Putamen (tissue), 1 donor: ENCODE results near the gene SPATA20.

Experiments used
- DNase-seq: peaks from one replicate; pipeline ENCODE4 v3.0.0-alpha.2; 2016; ENCODE audit warnings: low spot score

Gene SPATA20

DNA sequence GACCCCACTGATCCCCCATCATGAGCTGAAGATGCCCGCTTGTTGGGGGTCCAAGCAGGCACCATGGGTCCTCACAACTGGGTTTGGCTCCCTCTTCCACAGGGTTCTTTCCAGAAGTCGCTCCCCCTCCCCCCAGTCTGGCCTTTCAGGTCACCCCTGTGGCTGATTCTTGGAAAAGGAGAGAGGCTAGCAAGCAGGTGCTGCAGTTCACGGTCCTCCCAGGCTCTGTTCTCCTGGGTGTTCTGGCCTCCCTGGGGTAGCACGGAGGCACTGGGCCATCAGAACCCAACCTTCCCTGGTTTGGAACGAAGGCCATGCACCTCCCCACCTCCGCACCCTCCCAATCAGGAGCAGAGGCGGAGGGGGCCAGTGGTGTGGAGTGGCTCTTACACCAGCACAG, 32.4 kb downstream of the SPATA20 start:
- no peak for DNase-seq

DNA sequence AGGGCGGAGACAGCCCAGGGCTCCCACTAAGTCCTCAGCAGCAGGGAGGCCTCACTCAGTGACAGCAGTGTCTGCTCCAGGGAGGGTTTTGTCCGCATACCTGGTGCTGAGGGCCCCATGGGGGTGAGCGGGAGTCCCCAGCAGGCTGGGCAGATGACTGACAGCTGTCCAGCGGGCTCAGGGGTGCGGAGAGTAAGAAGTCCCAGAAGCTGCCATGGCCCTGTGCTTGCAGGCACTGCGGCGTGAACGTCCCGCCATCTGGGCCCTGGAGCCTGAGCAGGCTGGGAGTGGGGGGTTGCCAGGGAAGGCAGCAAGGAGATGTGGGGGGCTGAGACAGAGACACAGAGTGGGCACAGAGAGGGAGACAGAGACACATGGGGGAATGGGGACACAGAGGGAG, 33.7 kb downstream of the SPATA20 start:
- no peak for DNase-seq

DNA sequence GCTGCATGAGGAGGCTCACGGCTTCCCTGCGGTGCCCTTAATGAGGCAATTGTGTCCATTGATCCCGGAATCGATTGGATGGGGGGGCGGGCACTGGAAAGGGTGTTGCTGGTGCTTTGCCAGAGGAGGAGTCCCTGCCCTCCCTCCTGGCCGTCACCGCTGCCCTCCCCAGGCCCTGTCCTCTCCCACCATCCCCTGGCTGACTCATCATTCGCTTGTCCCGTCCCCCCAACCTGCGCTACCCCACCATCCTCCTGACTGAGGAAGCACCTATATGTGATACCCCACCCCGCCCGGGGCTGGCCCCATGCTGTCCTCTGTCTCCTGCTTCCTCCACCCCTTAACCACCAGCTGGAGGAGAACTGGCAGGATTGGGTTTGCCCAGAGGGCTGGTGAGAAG, 34.3 kb downstream of the SPATA20 start:
- no peak for DNase-seq

DNA sequence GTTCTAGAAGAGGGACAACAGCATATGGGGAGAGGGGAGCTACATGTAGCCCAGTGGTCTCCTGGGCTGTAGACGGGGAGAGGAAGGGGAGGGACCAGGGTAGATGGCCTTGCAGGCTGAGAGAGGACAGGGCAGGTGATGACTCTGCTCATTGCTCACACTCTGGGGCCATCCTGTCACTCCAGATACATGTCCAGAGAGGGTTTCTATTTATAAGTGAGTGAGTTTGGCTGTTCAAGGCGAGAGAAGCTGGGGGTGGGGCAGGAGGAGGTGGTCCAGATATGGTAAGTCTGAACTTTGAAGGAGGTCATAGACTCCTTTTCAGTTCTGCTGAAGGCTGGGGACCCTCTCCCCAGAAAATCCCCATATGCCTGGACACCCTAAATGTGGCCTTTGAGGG, 35.8 kb downstream of the SPATA20 start:
- no peak for DNase-seq

DNA sequence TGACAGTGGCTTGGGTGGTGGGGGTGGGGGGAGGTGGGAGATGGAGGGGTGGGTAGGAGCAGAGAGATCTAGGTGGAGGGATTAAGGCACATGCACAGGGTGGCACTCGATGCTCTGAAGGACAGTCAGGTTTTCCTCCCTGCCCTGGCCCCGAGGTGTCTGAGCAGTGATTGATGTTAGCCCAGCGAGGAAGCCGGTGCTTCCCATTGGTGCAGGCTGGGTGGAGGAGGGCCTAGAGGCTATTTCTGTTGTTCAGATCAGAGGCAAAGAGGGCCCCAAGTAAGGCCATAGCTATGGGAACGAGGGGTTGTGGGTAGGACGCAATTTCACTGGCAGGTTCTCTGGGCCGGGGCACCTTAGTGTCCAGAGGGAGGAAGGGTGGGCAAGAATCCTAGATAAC, 36.7 kb downstream of the SPATA20 start:
- DNase-seq, result no peak

DNA sequence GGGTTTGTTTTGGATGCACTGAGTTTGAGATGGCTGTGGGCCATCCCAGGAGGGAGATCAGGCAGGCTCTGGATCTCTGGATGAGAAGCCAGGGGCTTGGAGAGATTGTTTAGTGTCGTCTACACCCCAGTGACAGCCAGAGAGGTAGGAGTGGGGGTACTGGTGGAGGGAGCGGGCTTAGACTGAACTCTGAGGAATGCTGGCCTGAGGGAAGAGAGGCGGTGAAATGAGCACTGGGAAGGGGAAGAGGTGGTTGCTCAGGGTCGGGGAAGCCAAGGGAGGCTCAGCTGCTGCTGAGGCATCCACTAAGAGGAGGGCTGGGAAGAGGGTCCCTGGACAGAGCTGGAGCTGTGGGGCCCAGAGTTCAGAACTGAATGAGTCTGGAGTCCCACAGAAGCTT, 37.1 kb downstream of the SPATA20 start:
- no peak for DNase-seq

DNA sequence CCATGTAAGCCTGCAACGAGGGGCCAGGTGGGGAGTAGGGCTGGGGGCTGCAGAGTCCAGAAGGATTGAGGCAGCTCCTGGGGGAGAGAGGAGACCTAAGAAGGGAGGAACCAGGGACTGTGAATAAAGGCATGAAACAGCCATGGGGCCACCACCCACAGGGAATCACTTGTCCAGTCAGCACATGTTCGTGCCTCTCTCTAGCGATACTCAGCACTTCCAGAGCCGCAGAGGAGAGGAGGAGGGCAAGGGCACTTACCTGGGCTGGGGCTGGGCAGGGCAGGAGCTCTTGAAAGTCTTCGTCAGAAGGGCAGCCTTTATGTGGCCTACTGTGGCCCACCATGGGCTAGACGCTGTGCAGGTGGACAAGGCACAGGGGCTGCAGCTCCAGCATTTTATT, 37.8 kb downstream of the SPATA20 start:
- DNase-seq, result no peak

DNA sequence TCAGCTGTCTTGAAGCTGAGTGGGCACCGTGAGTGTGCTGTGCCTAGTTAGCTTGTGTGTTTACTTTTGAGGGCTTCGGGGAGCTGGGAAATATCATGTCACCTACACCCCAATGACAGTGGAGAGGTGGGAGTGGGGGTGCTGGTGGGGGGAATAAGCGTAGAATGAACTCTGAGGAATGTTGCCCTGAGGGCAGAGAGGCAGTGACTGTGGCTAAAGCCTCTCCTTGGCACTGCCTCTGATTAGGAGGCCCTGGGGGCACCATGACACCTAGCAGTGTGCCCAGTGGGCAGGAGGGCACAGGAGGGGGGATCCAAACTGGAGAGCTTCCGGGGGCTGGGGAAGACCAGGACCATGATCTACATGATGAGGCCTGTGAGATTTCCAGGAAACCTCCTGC, 38.4 kb downstream of the SPATA20 start:
- DNase-seq, result no peak

DNA sequence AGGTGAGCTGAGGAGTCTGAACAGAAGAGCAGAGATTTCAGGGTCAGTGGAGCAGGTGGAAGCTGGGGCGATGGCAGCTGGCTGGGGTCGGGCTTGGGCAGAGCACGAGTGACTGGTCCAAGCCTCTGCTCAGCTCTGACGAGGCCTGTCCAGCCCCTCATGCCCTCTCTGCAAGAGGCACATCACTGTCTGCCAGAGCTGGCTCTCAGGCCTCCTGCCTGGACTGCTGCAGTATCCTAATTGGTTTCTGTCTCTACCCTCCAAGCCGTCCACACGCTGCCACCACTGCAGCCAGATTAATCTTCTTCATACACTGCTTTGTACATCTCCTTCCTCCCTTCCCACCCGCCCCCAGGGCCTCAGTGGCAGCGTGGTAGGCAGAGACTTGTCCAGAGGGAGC, 38.9 kb downstream of the SPATA20 start:
- no peak for DNase-seq

DNA sequence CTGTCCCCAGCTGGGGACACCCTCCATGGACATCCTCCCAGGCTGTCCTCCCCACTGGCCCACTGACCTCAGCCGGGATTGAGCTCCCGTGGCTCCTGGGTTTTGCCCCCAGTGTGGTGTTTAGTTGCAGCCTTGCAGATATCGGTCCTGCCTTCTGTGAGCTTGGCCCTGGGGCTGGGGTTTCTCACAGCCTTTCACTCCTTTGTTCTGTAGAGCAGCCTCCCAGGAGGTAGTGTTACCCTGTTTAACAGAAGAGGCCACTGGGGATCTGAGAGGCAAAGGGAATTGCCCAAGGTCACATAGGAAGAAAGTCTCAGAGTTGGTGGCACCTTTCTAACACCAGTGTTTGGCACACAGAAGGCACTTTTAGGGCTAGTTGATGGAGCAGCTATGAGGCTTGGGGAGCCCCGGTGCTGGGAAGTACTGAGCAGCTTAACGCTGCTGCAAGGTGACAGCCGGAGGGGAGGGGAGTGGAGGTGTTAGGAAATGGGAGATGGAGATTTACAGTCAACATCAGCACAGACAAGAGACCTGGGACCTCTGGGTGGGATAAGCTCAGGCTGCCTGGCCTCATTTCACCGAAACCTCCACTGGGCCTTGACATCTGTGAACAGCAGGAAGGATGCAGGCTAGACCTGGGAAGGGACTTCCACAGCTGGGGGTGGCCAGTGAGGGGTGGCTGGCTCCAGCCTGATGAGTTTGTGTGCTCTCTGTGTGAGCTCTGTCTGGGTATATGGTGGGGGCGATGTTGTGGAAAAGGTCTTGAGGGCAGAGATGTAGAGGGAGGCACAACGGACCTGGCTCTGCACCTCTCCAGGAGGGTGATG, 39.7 kb downstream of the SPATA20 start:
- DNase-seq, result no peak

DNA sequence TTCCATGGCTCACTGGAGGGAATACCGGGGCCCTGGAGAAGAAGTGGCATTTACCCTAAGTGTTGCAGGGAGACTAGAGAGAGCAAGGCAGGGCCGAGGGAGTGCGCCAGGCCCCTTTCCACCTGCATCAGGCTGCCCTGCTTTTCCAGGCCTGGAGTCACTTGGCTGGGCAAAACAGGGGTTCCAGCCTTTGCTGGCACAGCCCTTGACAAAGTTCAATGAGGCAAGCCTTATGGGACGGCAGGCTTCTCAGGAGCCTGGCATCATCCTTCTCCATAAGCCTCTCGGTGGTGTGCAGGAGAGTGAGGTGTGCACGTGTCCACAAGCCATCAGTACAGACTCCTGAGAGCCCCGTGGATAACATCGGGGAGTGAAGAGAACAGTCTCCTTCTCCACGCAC, 40.6 kb downstream of the SPATA20 start:
- DNase-seq, result no peak

DNA sequence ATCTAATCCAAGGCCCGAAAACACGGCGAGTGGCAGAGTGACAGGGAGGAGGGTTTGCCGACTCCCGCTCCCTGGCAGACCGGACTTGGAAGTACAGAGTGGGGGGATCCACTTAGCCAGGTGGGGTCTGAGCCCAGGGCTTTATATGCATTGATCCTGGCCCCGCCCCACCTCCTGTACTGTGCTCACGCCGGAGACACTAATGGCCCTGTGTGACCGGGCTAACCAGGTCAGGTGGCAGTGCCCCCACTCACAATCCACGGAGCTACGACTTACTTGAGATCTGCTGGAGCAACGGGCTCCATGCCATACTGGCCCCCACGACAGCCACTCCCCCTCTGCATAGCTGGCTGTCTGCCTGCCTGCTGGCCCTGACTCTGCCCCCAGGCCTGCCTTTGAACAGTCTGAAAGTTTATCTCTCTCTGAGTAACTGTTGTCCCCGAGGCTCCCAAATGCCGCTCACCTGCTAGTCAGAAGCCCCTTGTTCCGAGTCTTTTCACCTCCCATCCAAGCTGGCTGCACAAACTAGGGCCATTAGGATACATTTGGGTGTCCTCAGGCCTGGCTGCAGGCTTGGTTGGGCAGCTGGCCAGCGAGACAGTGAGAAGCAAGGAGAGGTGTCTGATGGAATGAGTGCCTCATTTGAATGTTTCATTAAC, 41.5 kb downstream of the SPATA20 start:
- no peak for DNase-seq

DNA sequence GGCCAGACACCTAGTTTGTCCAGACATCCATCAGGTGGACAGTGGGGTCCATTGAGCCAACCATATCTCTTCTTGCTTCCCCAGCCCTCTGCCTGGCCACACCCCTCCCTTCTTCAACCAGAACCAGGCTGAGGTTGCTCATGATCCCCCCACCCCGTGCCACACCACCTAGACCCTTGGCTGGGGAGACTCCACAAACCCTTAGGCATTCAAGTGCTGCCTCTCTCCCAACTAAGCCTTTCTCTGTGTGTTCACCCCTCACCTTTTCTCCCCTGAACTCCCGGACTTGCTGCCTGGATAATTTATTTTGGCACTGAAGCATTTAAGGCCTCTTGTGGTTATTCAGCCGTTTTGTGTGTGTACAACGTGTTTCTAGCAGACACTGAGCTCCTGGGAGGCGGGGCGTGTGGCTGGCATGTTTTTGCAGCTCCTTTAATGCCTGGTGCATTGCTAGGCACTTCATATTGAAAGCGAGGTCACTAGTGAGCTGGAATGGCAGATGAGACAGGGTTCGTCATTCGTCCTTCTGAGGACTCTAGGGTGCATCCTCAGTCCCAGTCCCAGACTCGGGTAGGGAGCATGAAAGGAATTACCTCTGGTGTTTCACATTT, 42.2 kb downstream of the SPATA20 start:
- no peak for DNase-seq

DNA sequence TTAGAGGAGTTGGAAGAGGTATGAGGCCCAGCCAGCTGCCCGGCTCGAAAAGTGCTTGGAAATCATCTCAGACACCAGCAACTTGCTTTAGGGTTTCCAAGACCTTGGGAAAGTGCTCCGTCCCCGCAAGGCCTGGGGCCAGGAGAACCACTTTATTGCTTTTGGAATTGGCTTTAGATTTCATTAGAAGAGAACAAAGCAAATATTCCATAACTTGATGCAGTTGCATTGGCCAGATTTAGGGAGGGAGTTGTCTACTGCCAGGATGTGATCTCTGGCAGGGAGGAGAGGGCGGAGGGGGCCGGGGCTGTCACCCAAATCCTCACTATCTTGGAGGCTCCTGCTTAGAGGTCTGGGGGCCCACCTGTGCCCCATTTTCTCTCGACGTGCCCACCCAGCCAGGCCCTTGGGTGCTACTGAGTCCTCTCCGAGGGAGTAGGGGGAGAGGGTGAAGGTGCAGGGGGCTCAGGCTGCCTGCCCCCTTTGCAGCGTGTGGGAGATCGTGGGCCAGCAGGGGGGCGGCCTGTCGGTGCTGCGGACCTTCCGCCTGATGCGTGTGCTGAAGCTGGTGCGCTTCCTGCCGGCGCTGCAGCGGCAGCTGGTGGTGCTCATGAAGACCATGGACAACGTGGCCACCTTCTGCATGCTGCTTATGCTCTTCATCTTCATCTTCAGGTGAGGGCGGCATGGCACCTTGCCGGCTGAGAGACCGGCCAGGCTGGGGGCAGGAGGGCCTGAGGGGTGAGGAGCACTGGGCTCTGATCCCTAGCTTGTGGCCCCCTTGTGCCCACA, 44.2 kb downstream of the SPATA20 start:
- DNase-seq, result no peak

DNA sequence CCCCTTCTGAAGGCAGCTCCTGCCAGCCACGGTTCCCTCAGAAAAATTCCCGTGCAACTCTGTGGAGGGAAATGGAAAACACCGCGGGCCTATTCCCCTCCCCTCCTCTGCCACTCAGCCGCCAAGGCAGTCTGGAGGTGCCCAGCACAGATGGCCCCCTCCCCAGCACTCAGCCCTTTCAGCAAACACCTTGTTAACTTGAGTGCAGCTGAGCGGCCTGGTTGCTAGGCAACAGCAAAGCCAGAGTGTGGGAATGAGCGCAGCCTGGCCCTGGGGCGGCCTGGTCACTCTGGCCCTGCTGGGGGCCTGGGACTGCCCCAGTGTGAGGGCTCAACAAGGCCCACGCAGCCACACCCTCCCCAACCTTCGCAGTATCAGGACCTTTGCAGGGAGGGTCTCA, 46.3 kb downstream of the SPATA20 start:
- DNase-seq, result no peak

DNA sequence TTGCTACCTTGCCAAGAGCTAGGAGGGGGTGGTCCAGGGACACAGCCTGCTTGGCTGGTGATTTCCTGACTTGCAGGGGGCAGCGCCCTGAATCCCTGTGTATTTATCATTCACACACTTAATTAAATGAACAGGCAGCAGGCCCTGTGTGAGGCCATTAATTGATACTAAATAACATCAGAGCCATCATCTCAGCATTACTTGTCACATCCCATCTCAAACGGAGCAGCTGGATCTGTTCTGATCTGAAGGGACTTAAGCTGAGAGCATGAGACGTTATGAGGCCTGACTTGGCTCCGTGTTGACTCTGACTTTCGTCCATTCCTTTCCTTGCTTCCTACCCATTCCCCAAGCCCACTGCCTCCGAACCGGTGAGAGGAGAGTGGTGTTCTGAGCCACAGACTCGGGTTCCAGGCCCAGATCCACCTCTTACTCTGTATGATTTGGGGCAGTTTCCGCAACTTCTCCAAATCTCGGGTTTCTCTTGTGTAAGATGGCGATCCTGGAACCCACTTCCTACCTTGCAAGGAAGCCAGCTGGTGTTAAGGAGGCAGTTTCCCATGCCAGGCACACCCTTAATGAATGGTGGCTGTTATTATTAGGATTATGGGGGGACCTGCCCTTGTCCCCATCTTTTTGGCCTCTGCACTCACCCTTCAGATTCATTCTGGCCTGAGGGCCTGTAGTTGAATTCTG, 47.3 kb downstream of the SPATA20 start:
- no peak for DNase-seq

DNA sequence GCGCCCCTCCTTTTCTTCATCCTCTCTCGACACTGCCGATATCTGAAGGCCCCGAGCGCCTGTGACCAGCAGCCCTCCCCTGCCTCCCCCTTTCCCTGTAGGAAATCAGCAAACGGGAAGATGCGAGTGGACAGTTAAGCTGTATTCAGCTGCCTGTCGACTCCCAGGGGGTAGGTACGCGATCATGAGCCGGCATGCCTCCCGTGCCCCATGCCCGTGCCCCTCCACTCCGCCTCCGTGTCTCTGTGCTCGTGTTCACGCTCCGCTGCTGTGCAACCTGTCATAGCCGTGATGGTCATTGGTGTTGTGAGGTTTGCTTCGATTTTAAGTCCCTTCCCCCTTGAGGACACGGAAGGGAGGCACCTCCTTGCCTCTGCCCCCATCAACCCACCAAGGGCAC, 47.9 kb downstream of the SPATA20 start:
- DNase-seq, result no peak

DNA sequence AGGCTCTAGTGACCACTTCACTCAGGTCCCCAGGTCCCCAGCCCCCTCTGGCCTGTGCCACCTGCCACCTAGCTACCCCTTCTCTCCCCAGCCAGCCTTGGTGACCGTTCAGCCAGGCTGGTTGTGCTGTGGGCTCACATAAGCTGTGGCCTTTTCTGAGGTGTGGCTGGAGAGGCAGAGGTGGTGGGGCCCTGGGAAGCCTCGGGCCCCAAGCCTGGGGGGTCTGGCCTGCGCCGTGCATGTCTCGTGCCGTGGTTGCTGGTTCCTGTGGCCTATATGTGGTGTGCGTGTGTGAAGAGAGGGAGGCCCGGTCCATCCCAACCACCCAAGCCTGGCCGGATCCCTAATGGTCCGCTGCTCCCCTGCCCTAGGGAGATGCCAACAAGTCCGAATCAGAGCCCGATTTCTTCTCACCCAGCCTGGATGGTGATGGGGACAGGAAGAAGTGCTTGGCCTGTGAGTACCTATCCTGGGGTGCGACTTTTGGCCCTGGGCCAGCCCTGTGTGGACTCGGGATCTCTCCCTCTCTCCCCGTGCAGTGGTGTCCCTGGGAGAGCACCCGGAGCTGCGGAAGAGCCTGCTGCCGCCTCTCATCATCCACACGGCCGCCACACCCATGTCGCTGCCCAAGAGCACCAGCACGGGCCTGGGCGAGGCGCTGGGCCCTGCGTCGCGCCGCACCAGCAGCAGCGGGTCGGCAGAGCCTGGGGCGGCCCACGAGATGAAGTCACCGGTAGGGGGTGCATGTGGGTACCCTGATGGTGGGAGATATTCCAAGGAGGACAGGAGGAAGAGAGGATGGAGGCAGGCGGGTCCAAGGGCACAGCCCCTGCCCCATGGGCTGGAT, 49.4 kb downstream of the SPATA20 start:
- no peak for DNase-seq

DNA sequence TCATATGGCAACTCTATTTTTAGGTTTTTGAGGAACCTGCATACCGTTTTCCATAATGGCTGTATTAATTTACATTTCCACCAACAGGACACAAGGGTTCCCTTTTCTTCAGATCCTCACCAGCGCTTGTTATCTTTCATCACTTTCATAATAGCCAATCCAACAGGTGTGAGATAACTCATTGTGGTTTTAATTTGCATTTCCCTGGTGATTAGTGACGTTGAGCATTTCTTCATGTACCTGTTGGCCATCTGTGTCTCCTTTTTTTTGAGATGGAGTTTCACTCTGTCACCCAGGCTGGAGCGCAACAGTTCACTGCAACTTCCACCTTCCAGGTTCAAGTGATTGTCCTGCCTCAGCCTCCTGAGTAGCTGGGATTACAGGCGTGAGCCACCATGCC, 51.5 kb downstream of the SPATA20 start:
- no peak for DNase-seq

DNA sequence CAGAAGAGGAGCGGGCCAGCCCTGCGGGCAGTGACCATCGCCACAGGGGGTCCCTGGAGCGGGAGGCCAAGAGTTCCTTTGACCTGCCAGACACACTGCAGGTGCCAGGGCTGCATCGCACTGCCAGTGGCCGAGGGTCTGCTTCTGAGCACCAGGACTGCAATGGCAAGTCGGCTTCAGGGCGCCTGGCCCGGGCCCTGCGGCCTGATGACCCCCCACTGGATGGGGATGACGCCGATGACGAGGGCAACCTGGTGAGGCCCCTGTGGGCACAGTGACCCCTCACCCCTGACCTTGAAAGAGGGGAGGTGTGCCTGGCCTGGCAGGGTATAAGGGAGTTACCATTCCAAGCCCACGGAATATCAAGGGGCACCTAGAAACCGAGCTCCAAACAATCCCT, 52.6 kb downstream of the SPATA20 start:
- DNase-seq, result no peak

DNA sequence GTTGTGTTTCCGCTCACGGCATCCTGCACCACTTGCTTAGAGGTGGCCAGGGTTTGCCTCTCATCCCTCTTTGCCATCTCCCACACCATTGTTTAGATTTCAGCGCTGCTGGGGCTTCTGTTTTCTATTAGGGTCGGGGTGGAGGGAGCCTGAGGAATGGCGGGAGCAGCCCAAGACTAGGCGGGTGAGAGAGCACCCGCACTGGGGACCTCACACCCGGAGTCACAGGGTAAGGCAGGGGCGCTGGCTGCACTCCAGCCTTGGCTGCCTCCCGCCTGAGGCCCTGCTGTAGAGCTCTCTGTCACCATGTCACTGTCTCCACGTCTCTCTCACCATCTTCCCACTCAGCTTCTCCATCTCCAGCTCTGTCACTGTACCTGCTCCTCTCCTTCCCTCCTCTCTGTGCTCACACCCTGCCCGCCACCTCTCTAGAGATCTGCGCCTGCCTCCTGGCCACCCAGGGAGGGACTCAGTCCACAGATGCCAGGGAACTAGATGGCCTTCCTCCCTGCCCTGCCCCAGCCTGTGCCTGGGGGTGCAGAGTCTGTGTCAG, 54.9 kb downstream of the SPATA20 start:
- DNase-seq, result no peak
